ENCODE measurements around the gene TMEM161B. TPM values are rescaled to one million over a fixed set of nuclear protein-coding genes. Genes with fewer than 3 reads are reported as not detected.

The TMEM161B gene
- total RNA-seq, 1 donor from 2014 or later = 21.2 TPM

- DNase-seq = no peak
- H3K4me3 ChIP-seq = no peak overlapping the region
- no peak overlapping the region for H3K27ac ChIP-seq
- ATAC-seq = no peak
- H3K36me3 ChIP-seq = peaks cover 3% of the 10 kb centered on the region
- no peak for TF ChIP-seq CTCF (IDR thresholded peaks at IDR 0.05)
- H3K4me1 ChIP-seq = no peaks in the 10 kb centered on the region
- no peaks in the 10 kb centered on the region for H3K27me3 ChIP-seq (ENCODE audit: low read depth)
- intact Hi-C loops (cut with DNase I) = no loop called here
- H3K9me3 ChIP-seq = no peaks in the 10 kb centered on the region
Observed at GRCh38 chr5:88258636-88259035, 10.0 kb downstream of the TMEM161B start.

- intact Hi-C loops (cut with DNase I) = no loop called here
- H3K27me3 ChIP-seq (ENCODE audit: low read depth) = no peaks in the 10 kb centered on the region
- ATAC-seq = no peak
Observed at GRCh38 chr5:88256872-88257271, 11.8 kb downstream of the TMEM161B start.

GRCh38 chr5:88256037-88256436 is 12.6 kb downstream of the TMEM161B start:
- Histone ChIP-seq H3K4me1 (no peaks in the 10 kb centered on the region), H3K9me3 (no peaks in the 10 kb centered on the region), H3K4me3 (no peak overlapping the region), H3K36me3 (no peaks in the 10 kb centered on the region), H3K27me3 (ENCODE audit: low read depth) (no peaks in the 10 kb centered on the region), H3K27ac (no peak overlapping the region)
- intact Hi-C loops (cut with DNase I) = no loop called here
- TF ChIP-seq CTCF (IDR thresholded peaks at IDR 0.05) = no peak
- ATAC-seq (no peak), DNase-seq (no peak)

More at GRCh38 chr5:88256872-88257271, 11.8 kb downstream of the TMEM161B start:
- DNase-seq = no peak
- Histone ChIP-seq H3K9me3 (no peaks in the 10 kb centered on the region), H3K4me1 (no peaks in the 10 kb centered on the region), H3K36me3 (no peaks in the 10 kb centered on the region), H3K4me3 (no peak overlapping the region), H3K27ac (no peak overlapping the region)
- no peak for TF ChIP-seq CTCF (IDR thresholded peaks at IDR 0.05)

- H3K36me3 ChIP-seq = no peaks in the 10 kb centered on the region
- ATAC-seq = no peak
Observed at GRCh38 chr5:88254320-88254719, 14.3 kb downstream of the TMEM161B start.

GRCh38 chr5:88251048-88251711 is 17.5 kb downstream of the TMEM161B start:
- Histone ChIP-seq H3K27ac (no peak overlapping the region), H3K9me3 (no peaks in the 10 kb centered on the region), H3K4me1 (no peaks in the 10 kb centered on the region), H3K4me3 (no peak overlapping the region), H3K36me3 (no peaks in the 10 kb centered on the region), H3K27me3 (ENCODE audit: low read depth) (no peaks in the 10 kb centered on the region)
- ATAC-seq (no peak), DNase-seq (no peak)
- no peak for TF ChIP-seq CTCF (IDR thresholded peaks at IDR 0.05)
- intact Hi-C loops (cut with DNase I) = no loop called here

More at GRCh38 chr5:88254320-88254719, 14.3 kb downstream of the TMEM161B start:
- H3K4me3 ChIP-seq = no peak overlapping the region
- no peaks in the 10 kb centered on the region for H3K27me3 ChIP-seq (ENCODE audit: low read depth)
- no peak for TF ChIP-seq CTCF (IDR thresholded peaks at IDR 0.05)
- intact Hi-C loops (cut with DNase I) = no loop called here
- H3K9me3 ChIP-seq = no peaks in the 10 kb centered on the region
- no peak overlapping the region for H3K27ac ChIP-seq
- no peaks in the 10 kb centered on the region for H3K4me1 ChIP-seq
- no peak for DNase-seq

All from lower lobe of right lung (tissue), 2 donors.